ENCODE measurements around the gene ELMO1.

- TF ChIP-seq CTCF (IDR thresholded peaks at IDR 0.05; ENCODE audit: low read depth, low read length, missing input control) = no peak
- TF ChIP-seq ZBTB33 (IDR thresholded peaks at IDR 0.05) = no peak
- TF ChIP-seq, protein P1, sequence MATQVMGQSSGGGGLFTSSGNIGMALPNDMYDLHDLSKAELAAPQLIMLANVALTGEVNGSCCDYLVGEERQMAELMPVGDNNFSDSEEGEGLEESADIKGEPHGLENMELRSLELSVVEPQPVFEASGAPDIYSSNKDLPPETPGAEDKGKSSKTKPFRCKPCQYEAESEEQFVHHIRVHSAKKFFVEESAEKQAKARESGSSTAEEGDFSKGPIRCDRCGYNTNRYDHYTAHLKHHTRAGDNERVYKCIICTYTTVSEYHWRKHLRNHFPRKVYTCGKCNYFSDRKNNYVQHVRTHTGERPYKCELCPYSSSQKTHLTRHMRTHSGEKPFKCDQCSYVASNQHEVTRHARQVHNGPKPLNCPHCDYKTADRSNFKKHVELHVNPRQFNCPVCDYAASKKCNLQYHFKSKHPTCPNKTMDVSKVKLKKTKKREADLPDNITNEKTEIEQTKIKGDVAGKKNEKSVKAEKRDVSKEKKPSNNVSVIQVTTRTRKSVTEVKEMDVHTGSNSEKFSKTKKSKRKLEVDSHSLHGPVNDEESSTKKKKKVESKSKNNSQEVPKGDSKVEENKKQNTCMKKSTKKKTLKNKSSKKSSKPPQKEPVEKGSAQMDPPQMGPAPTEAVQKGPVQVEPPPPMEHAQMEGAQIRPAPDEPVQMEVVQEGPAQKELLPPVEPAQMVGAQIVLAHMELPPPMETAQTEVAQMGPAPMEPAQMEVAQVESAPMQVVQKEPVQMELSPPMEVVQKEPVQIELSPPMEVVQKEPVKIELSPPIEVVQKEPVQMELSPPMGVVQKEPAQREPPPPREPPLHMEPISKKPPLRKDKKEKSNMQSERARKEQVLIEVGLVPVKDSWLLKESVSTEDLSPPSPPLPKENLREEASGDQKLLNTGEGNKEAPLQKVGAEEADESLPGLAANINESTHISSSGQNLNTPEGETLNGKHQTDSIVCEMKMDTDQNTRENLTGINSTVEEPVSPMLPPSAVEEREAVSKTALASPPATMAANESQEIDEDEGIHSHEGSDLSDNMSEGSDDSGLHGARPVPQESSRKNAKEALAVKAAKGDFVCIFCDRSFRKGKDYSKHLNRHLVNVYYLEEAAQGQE (IDR thresholded peaks at IDR 0.05) = peak; percentile 99
- TF ChIP-seq EGR1 (IDR thresholded peaks at IDR 0.05; ENCODE audit: low read depth in 2 of 2) = no peak
- TF ChIP-seq MAX (IDR thresholded peaks at IDR 0.05) = no peak
- TF ChIP-seq RAD21 (IDR thresholded peaks at IDR 0.05) = peak in 1 of 2 donors; percentile 8
Measured at GRCh38 chr7:37052705-37053104, 396.0 kb downstream of the ELMO1 start.

Data from liver (tissue), 3 donors.